Measurements from ENCODE around the gene ZBTB3. TPM values are rescaled to one million over a fixed set of nuclear protein-coding genes. Genes with fewer than 3 reads are reported as not detected.
"Not testable (repeated sequence)": the region's sequence is repeated elsewhere in the genome, so short reads cannot be mapped to it uniquely, and the experiment has no call there.

The ZBTB3 gene
- total and polyA plus RNA-seq, 7 experiments from 2014 or later, result 4.1 to 24.1 (median 8.4) TPM

- Mint-ChIP-seq H3K27ac (peak within 1 kb of the TSS; percentile 89 to 97 (median 94)), H3K9me3 (no peaks in the 10 kb centered on the region), H3K27me3 (no peaks in the 10 kb centered on the region), H3K36me3 (peaks cover 0 to 15% (median 6%) of the 10 kb centered on the region in 5 donors), H3K4me1 (peaks cover 17 to 37% (median 27%) of the 10 kb centered on the region in 7 donors), H3K4me3 (peak within 1 kb of the TSS; percentile 88 to 98 (median 94))
- Histone ChIP-seq H3K36me3 (ENCODE audit: control insufficient read depth in 2 of 3, insufficient read depth in 3 of 3, low read length in 3 of 3) (peaks cover 0 to 26% (median 0%) of the 10 kb centered on the region in 3 experiments), H3K4me1 (ENCODE audit: control insufficient read depth in 2 of 2, insufficient read depth in 2 of 2, low read length in 2 of 2) (peaks cover 10 to 13% of the 10 kb centered on the region in 2 donors), H3K27me3 (ENCODE audit: control insufficient read depth in 2 of 2, insufficient read depth in 2 of 2, low read length in 2 of 2) (no peaks in the 10 kb centered on the region), H3K27ac (ENCODE audit: low read depth, low read length) (peak within 1 kb of the TSS; percentile 82), H3K4me3 (ENCODE audit: low read length) (peak within 1 kb of the TSS; percentile 66), H3K9me3 (ENCODE audit: control insufficient read depth in 2 of 3, low read length in 3 of 3) (no peaks in the 10 kb centered on the region)
- peak; percentile 92 for ATAC-seq
- DNase-seq, result peak; percentile 80 to 98 (median 82)
- ChIA-PET CTCF (interaction anchor here (0.6 to 2.2 kb wide), 4 partner anchors 9 to 85 kb away, joined by 3 to 10 read pairs (median 5); no protein-coding TSS in a partner anchor), POLR2A (interaction anchor here (0.7 to 7.7 kb wide), 27 partner anchors 9 to 179 kb away, joined by 3 to 74 read pairs (median 6); partner anchors contain the start of genes C11orf98, CSKMT, HNRNPUL2 and INTS5)
- intact Hi-C loops (cut with micrococcal nuclease), result loop anchor here (1.0 kb wide), 10 partner anchors 10 to 180 kb away; partner anchors contain the start of genes POLR2G (in 2 of the 2), WDR74 (in 2 of the 2), ZBTB3 (in 2 of the 2) and HNRNPUL2 (in 1 of the 2)
Observed at GRCh38 chr11:62771144-62772021, 17.4 kb upstream of the ZBTB3 start, which contains the start of gene TAF6L. TSS of gene TAF6L (plus strand) at chr11:62771396. CDS start at chr11:62775784, 4,388 bp downstream.

GRCh38 chr11:62770778-62771143 lies 16.8 kb upstream of the ZBTB3 start:
- peak overlapping the region; percentile 88 to 98 (median 94) for H3K4me3 Mint-ChIP-seq
- ATAC-seq, result no peak
- H3K27me3 Mint-ChIP-seq, result no peaks in the 10 kb centered on the region
- intact Hi-C loops (cut with micrococcal nuclease), result loop anchor here (1.0 kb wide), 10 partner anchors 9 to 179 kb away; partner anchors contain the start of genes POLR2G (in 2 of the 2), WDR74 (in 2 of the 2), ZBTB3 (in 2 of the 2) and HNRNPUL2 (in 1 of the 2)
- Histone ChIP-seq H3K27me3 (ENCODE audit: control insufficient read depth in 2 of 2, insufficient read depth in 2 of 2, low read length in 2 of 2) (no peaks in the 10 kb centered on the region), H3K27ac (ENCODE audit: low read depth, low read length) (peak overlapping the region; percentile 82), H3K9me3 (ENCODE audit: control insufficient read depth in 2 of 3, low read length in 3 of 3) (no peaks in the 10 kb centered on the region), H3K4me3 (ENCODE audit: low read length) (peak overlapping the region; percentile 66), H3K36me3 (ENCODE audit: control insufficient read depth in 2 of 3, insufficient read depth in 3 of 3, low read length in 3 of 3) (peaks cover 0 to 28% (median 0%) of the 10 kb centered on the region in 3 experiments), H3K4me1 (ENCODE audit: control insufficient read depth in 2 of 2, insufficient read depth in 2 of 2, low read length in 2 of 2) (peaks cover 10 to 13% of the 10 kb centered on the region in 2 donors)
- peak overlapping the region; percentile 89 to 97 (median 94) for H3K27ac Mint-ChIP-seq
- H3K36me3 Mint-ChIP-seq, result peaks cover 0 to 15% (median 5%) of the 10 kb centered on the region in 5 donors
- DNase-seq, result peak in 2 of 9 donors; percentile 20 to 42
- H3K4me1 Mint-ChIP-seq, result peaks cover 17 to 41% (median 27%) of the 10 kb centered on the region in 7 donors
- ChIA-PET POLR2A (interaction anchor here (0.7 to 7.7 kb wide), 24 partner anchors 9 to 178 kb away, joined by 3 to 74 read pairs (median 7); partner anchors contain the start of genes C11orf98, CSKMT, HNRNPUL2 and NXF1), CTCF (interaction anchor here (0.6 to 2.2 kb wide), 5 partner anchors 9 to 86 kb away, joined by 3 to 6 read pairs (median 4); partner anchors contain the start of gene ZBTB3)
- no peaks in the 10 kb centered on the region for H3K9me3 Mint-ChIP-seq

- CTCF ChIA-PET, result interaction anchor here (0.5 to 2.6 kb wide), 5 partner anchors 25 to 336 kb away, joined by 3 to 18 read pairs (median 4); partner anchors contain the start of gene TMEM179B
Observed at GRCh38 chr11:62760867-62761227, 6.9 kb upstream of the ZBTB3 start.

GRCh38 chr11:62757846-62758788 lies 4.2 kb upstream of the ZBTB3 start:
- H3K36me3 ChIP-seq (ENCODE audit: control insufficient read depth in 2 of 3, insufficient read depth in 3 of 3, low read length in 3 of 3), result peaks cover 0 to 2% (median 0%) of the 10 kb centered on the region in 3 experiments
- no peaks in the 10 kb centered on the region for H3K9me3 ChIP-seq (ENCODE audit: control insufficient read depth in 2 of 3, low read length in 3 of 3)
- peaks cover 13 to 35% (median 30%) of the 10 kb centered on the region in 7 donors for H3K4me1 Mint-ChIP-seq
- H3K36me3 Mint-ChIP-seq, result peaks cover 0 to 4% (median 3%) of the 10 kb centered on the region in 5 donors
- ChIA-PET POLR2A (interaction anchor here (0.9 to 1.7 kb wide), 6 partner anchors 29 to 98 kb away, joined by 3 to 7 read pairs (median 4); partner anchors contain the start of genes TMEM179B and TTC9C), CTCF (no interaction called here)
- H3K4me3 Mint-ChIP-seq, result no peak overlapping the region
- H3K4me1 ChIP-seq (ENCODE audit: control insufficient read depth in 2 of 2, insufficient read depth in 2 of 2, low read length in 2 of 2), result peaks cover 14 to 19% of the 10 kb centered on the region in 2 donors
- intact Hi-C loops (cut with micrococcal nuclease), result no loop called here
- peak overlapping the region in 1 of 9 donors; percentile 76 for H3K27ac Mint-ChIP-seq
- no peak for ATAC-seq
- no peak overlapping the region for H3K4me3 ChIP-seq (ENCODE audit: low read length)
- no peak for DNase-seq
- no peaks in the 10 kb centered on the region for H3K27me3 Mint-ChIP-seq
- H3K9me3 Mint-ChIP-seq, result no peaks in the 10 kb centered on the region
- no peak overlapping the region for H3K27ac ChIP-seq (ENCODE audit: low read depth, low read length)
- no peaks in the 10 kb centered on the region for H3K27me3 ChIP-seq (ENCODE audit: control insufficient read depth in 2 of 2, insufficient read depth in 2 of 2, low read length in 2 of 2)

More at GRCh38 chr11:62760867-62761227, 6.9 kb upstream of the ZBTB3 start:
- H3K27me3 ChIP-seq (ENCODE audit: control insufficient read depth in 2 of 2, insufficient read depth in 2 of 2, low read length in 2 of 2); DNase-seq; H3K27me3 Mint-ChIP-seq; H3K4me3 ChIP-seq (ENCODE audit: low read length); H3K36me3 ChIP-seq (ENCODE audit: control insufficient read depth in 2 of 3, insufficient read depth in 3 of 3, low read length in 3 of 3); H3K9me3 Mint-ChIP-seq; ATAC-seq; H3K9me3 ChIP-seq (ENCODE audit: control insufficient read depth in 2 of 3, low read length in 3 of 3): not testable (repeated sequence)
- H3K4me3 Mint-ChIP-seq, result peak overlapping the region; percentile 14 to 99 (median 98)
- peaks cover 13 to 33% (median 21%) of the 10 kb centered on the region in 7 donors for H3K4me1 Mint-ChIP-seq
- intact Hi-C loops (cut with micrococcal nuclease), result loop anchor here (1.0 to 2.0 kb wide), 9 partner anchors 8 to 120 kb away; partner anchors contain the start of genes TAF6L (in 2 of the 2), BSCL2 (in 1 of the 2), GNG3 (in 1 of the 2) and HNRNPUL2 (in 1 of the 2)
- peak overlapping the region; percentile 85 to 98 (median 97) for H3K27ac Mint-ChIP-seq
- POLR2A ChIA-PET, result interaction anchor here (0.6 to 4.3 kb wide), 24 partner anchors 7 to 1392 kb away, joined by 3 to 49 read pairs (median 6); partner anchors contain the start of genes C11orf98, CSKMT, HNRNPUL2 and SLC3A2
- H3K36me3 Mint-ChIP-seq, result peaks cover 0 to 11% (median 7%) of the 10 kb centered on the region in 5 donors
- Histone ChIP-seq H3K4me1 (ENCODE audit: control insufficient read depth in 2 of 2, insufficient read depth in 2 of 2, low read length in 2 of 2) (peaks cover 9 to 14% of the 10 kb centered on the region in 2 donors), H3K27ac (ENCODE audit: low read depth, low read length) (peak overlapping the region; percentile 65)

- Mint-ChIP-seq H3K4me3 (peak overlapping the region in 7 of 10 donors; percentile 39 to 98 (median 64)), H3K9me3 (no peaks in the 10 kb centered on the region), H3K27ac (peak overlapping the region in 7 of 9 donors; percentile 2 to 76 (median 69)), H3K36me3 (peaks cover 0 to 4% (median 0%) of the 10 kb centered on the region in 5 donors), H3K27me3 (no peaks in the 10 kb centered on the region), H3K4me1 (peaks cover 5 to 33% (median 25%) of the 10 kb centered on the region in 7 donors)
- no peak overlapping the region for H3K27ac ChIP-seq (ENCODE audit: low read depth, low read length)
- intact Hi-C loops (cut with micrococcal nuclease), result no loop called here
- DNase-seq (no peak), ATAC-seq (no peak)
- POLR2A ChIA-PET, result interaction anchor here (0.6 to 7.7 kb wide), 19 partner anchors 7 to 1519 kb away, joined by 3 to 195 read pairs (median 20); partner anchors contain the start of genes BSCL2, C11orf98, CSKMT and EEF1G
- H3K27me3 ChIP-seq (ENCODE audit: control insufficient read depth in 2 of 2, insufficient read depth in 2 of 2, low read length in 2 of 2), result no peaks in the 10 kb centered on the region
- CTCF ChIA-PET, result interaction anchor here (0.6 to 2.1 kb wide), 3 partner anchors 8 to 31 kb away, joined by 3 to 17 read pairs (median 5); partner anchors contain the start of gene TMEM179B
- no peak overlapping the region for H3K4me3 ChIP-seq (ENCODE audit: low read length)
- peaks cover 15 to 16% of the 10 kb centered on the region in 2 donors for H3K4me1 ChIP-seq (ENCODE audit: control insufficient read depth in 2 of 2, insufficient read depth in 2 of 2, low read length in 2 of 2)
- H3K9me3 ChIP-seq (ENCODE audit: control insufficient read depth in 2 of 3, low read length in 3 of 3), result no peaks in the 10 kb centered on the region
- H3K36me3 ChIP-seq (ENCODE audit: control insufficient read depth in 2 of 3, insufficient read depth in 3 of 3, low read length in 3 of 3), result peaks cover 0 to 17% (median 0%) of the 10 kb centered on the region in 3 experiments
Observed at GRCh38 chr11:62755086-62755615, 1.2 kb upstream of the ZBTB3 start.

Data from naive thymus-derived CD4-positive, alpha-beta T cell (primary cell).